Fibroblast of lung (primary cell): Measurements from ENCODE around the gene LPP. TPM values are rescaled to one million over a fixed set of nuclear protein-coding genes. Genes with fewer than 3 reads are reported as not detected.

ENCODE experiments used
- DNase-seq, 2 donors: peaks; one replicate each; pipeline versions ENCODE4 v3.0.0 to v3.0.0-alpha.2; 2010; ENCODE audit warnings: low read depth in 2 of 2
- H2AFZ ChIP-seq: 2 replicates; pipeline ENCODE4 v1.5.1; 2012; ENCODE audit warnings: low read length, control low read depth, inconsistent platforms
- H3K27ac ChIP-seq: 2 replicates; pipeline ENCODE4 v1.5.1; 2011; ENCODE audit warnings: low read length, control low read depth; ENCODE audit not compliant: insufficient read depth
- H3K27me3 ChIP-seq: 2 replicates; pipeline ENCODE4 v1.5.1; 2011; ENCODE audit warnings: mild to moderate bottlenecking, low read length; ENCODE audit not compliant: control insufficient read depth, insufficient read depth
- H3K36me3 ChIP-seq: 2 replicates; pipeline ENCODE4 v1.5.1; 2011; ENCODE audit warnings: low read length; ENCODE audit not compliant: control insufficient read depth, insufficient read depth
- H3K4me1 ChIP-seq: 2 replicates; pipeline ENCODE4 v1.5.1; 2011; ENCODE audit warnings: low read length; ENCODE audit not compliant: control insufficient read depth, insufficient read depth; ENCODE audit errors: extremely low read depth
- H3K4me2 ChIP-seq: 2 replicates; pipeline ENCODE4 v1.5.1; 2011; ENCODE audit warnings: low read length, control low read depth; ENCODE audit not compliant: insufficient read depth; ENCODE audit errors: extremely low read depth
- H3K4me3 ChIP-seq, 4 experiments: fragments of 200-600 bp in 1 of 4; sonication (generic) in 1 of 4; replicated peaks in 1 of 4; 2 replicates each; pipeline ENCODE4 v1.5.1; 2011 to 2016; ENCODE audit warnings: low read length in 4 of 4, low read depth in 3 of 4, mild to moderate bottlenecking in 3 of 4, control low read depth in 2 of 4, inconsistent platforms in 1 of 4, mixed read lengths in 1 of 4; ENCODE audit not compliant: insufficient read depth in 1 of 4; ENCODE audit errors: control extremely low read depth in 1 of 4
- H3K79me2 ChIP-seq: 2 replicates; pipeline ENCODE4 v1.5.1; 2012; ENCODE audit warnings: mild to moderate bottlenecking, low read length, inconsistent platforms; ENCODE audit not compliant: control insufficient read depth, insufficient read depth
- H3K9ac ChIP-seq: 2 replicates; pipeline ENCODE4 v1.5.1; 2011; ENCODE audit warnings: mild to moderate bottlenecking, low read length, control low read depth; ENCODE audit not compliant: insufficient read depth
- H3K9me3 ChIP-seq: 2 replicates; pipeline ENCODE4 v1.5.1; 2012; ENCODE audit warnings: low read depth, low read length; ENCODE audit not compliant: control insufficient read depth, insufficient read depth
- H4K20me1 ChIP-seq: 2 replicates; pipeline ENCODE4 v1.5.1; 2011; ENCODE audit warnings: low read length; ENCODE audit not compliant: control insufficient read depth, insufficient read depth; ENCODE audit errors: extremely low read depth
- EZH2 ChIP-seq: IDR thresholded peaks from 2 replicates; pipeline ENCODE4 v1.5.1; 2012; ENCODE audit warnings: low read length, control low read depth, mild to moderate bottlenecking; ENCODE audit errors: missing control alignments
- polyA plus RNA-seq, 2 donors: library from polyadenylated mRNA; depleted of rRNA in 1 of 2; stranded (reverse) in 1 of 2; unstranded in 1 of 2; fragments of >200 nt; gene quantifications; 2 replicates each; pipeline ENCODE4 v1.2.1, GENCODE V29; 2011 to 2012; ENCODE audit warnings: missing spikeins in 1 of 2
- total RNA-seq: library from RNA; depleted of rRNA; stranded (reverse); fragments of >200 nt; gene quantifications from 2 replicates; pipeline ENCODE4 v1.2.1, GENCODE V29; 2014
- TF ChIP-seq, protein P1 (sequence below), 2 donors: IDR thresholded peaks in 1 of 2; conservative IDR thresholded peaks in 1 of 2; 1 replicate in 1 of 2; 2 replicates in 1 of 2; pipeline ENCODE4 v1.5.1; 2011 to 2012; ENCODE audit warnings: low read length in 2 of 2, control low read depth in 1 of 2, inconsistent platforms in 1 of 2, low read depth in 1 of 2, mild to moderate bottlenecking in 1 of 2

Gene LPP
- total and polyA plus RNA-seq, 2 donors (not counting 1 experiment from before 2014, with no cell fraction given), result 69.0 to 124 TPM

DNA sequence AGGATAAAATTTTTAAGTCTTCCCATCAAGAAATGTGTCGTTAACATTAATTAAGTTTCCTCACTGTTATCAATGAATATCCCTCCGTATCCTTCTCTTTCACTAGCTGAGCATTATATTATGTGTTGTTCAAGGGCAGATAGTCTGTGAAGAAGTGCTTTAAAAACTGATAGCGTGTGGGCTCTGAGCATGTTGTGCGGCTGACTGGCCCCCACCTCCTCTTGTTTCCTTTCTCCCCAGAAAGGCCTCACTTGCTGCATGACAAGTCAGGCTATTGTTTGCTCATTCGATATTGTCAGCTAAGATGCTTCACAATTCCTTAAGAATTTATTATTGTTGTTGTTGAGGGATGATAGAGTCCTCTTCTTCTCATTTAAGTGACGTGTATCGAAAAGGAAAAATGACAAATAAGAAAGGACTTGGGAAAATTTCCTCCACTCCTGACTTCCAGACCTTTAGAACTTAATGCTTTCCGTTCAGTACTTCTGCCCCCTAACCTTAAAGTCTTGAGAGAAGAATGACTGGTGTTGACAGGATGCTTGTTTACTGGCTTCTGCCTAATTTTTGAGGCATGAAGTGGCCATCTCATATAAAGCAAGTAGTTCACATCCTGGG is 298.3 kb downstream of the LPP start:
- Histone ChIP-seq H3K27me3 (no peaks in the 10 kb centered on the region), H3K9me3 (no peaks in the 10 kb centered on the region), H2AFZ (no peak overlapping the region), H3K27ac (no peak overlapping the region), H4K20me1 (no peaks in the 10 kb centered on the region), H3K4me1 (no peaks in the 10 kb centered on the region), H3K9ac (no peak overlapping the region), H3K4me3 (no peak overlapping the region), H3K36me3 (no peaks in the 10 kb centered on the region), H3K4me2 (no peak overlapping the region), H3K79me2 (peaks cover 8% of the 10 kb centered on the region)
- TF ChIP-seq, protein P1, sequence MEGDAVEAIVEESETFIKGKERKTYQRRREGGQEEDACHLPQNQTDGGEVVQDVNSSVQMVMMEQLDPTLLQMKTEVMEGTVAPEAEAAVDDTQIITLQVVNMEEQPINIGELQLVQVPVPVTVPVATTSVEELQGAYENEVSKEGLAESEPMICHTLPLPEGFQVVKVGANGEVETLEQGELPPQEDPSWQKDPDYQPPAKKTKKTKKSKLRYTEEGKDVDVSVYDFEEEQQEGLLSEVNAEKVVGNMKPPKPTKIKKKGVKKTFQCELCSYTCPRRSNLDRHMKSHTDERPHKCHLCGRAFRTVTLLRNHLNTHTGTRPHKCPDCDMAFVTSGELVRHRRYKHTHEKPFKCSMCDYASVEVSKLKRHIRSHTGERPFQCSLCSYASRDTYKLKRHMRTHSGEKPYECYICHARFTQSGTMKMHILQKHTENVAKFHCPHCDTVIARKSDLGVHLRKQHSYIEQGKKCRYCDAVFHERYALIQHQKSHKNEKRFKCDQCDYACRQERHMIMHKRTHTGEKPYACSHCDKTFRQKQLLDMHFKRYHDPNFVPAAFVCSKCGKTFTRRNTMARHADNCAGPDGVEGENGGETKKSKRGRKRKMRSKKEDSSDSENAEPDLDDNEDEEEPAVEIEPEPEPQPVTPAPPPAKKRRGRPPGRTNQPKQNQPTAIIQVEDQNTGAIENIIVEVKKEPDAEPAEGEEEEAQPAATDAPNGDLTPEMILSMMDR (conservative IDR thresholded peaks at IDR 0.05 in 1 of 2, IDR thresholded peaks at IDR 0.05 in 1 of 2; ENCODE audit: low read depth in 1 of 2, low read length in 2 of 2), result no peak
- TF ChIP-seq EZH2, result no peak
- DNase-seq, result no peak

- H3K9ac ChIP-seq, result no peak overlapping the region
- no peak overlapping the region for H3K4me3 ChIP-seq
- H3K79me2 ChIP-seq, result peaks cover 8% of the 10 kb centered on the region
- H3K9me3 ChIP-seq, result no peaks in the 10 kb centered on the region
- no peak for DNase-seq
- no peaks in the 10 kb centered on the region for H4K20me1 ChIP-seq
- no peaks in the 10 kb centered on the region for H3K4me1 ChIP-seq
- H3K27me3 ChIP-seq, result no peaks in the 10 kb centered on the region
- TF ChIP-seq, protein P1 (conservative IDR thresholded peaks at IDR 0.05 in 1 of 2, IDR thresholded peaks at IDR 0.05 in 1 of 2; ENCODE audit: low read depth in 1 of 2, low read length in 2 of 2), result no peak
- no peak for TF ChIP-seq EZH2
- H2AFZ ChIP-seq, result no peak overlapping the region
- H3K4me2 ChIP-seq, result no peak overlapping the region
- H3K36me3 ChIP-seq, result no peaks in the 10 kb centered on the region
- no peak overlapping the region for H3K27ac ChIP-seq
Observed at GRCh38 chr3:188453431-188454384, 299.8 kb downstream of the LPP start.

DNA sequence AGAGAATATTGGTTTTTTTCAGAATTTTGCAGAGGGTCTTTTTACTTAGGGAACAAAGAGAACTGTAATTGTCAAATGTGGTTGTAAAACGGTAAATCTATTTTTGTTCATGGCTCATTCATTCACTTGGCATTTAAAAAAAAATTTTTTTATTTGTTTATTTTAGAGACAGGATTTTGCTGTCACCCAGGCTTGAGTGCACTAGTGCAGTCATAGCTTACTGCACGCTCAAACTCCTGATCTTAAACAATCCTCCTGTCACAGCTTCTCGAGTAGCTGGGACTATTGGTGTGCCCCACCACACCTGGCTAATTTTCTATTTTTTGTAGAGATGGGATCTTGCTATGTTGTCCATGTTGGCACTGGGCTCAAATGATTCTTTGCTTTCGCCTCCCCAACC is 301.8 kb downstream of the LPP start:
- no peak for DNase-seq
- no peak overlapping the region for H3K9ac ChIP-seq
- no peaks in the 10 kb centered on the region for H3K36me3 ChIP-seq
- H3K4me2 ChIP-seq, result no peak overlapping the region
- H4K20me1 ChIP-seq, result no peaks in the 10 kb centered on the region
- H3K4me3 ChIP-seq, result no peak overlapping the region
- no peak overlapping the region for H3K27ac ChIP-seq
- no peaks in the 10 kb centered on the region for H3K27me3 ChIP-seq
- TF ChIP-seq EZH2, result no peak
- TF ChIP-seq, protein P1 (conservative IDR thresholded peaks at IDR 0.05 in 1 of 2, IDR thresholded peaks at IDR 0.05 in 1 of 2; ENCODE audit: low read depth in 1 of 2, low read length in 2 of 2), result no peak
- H3K4me1 ChIP-seq, result no peaks in the 10 kb centered on the region
- H3K9me3 ChIP-seq, result no peaks in the 10 kb centered on the region
- H3K79me2 ChIP-seq, result peaks cover 8% of the 10 kb centered on the region
- no peak overlapping the region for H2AFZ ChIP-seq
